ENCODE data around the gene MXD1. TPM values are rescaled to one million over a fixed set of nuclear protein-coding genes. Genes with fewer than 3 reads are reported as not detected.

Gene MXD1
- total RNA-seq, 1 donor from 2014 or later = 10.9 TPM

- Mint-ChIP-seq H3K4me1 (no peaks in the 10 kb centered on the region), H3K27ac (no peak overlapping the region), H3K4me3 (no peak overlapping the region), H3K36me3 (ENCODE audit: low read depth) (no peaks in the 10 kb centered on the region), H3K27me3 (no peaks in the 10 kb centered on the region), H3K9me3 (no peaks in the 10 kb centered on the region)
- no peak for ATAC-seq (ENCODE audit: low read depth)
- intact Hi-C loops (cut with micrococcal nuclease) = no loop called here
- TF ChIP-seq CTCF (IDR thresholded peaks at IDR 0.05) = no peak
- ChIA-PET POLR2A (no interaction called here), CTCF (no interaction called here)
- no peak for DNase-seq
These were observed 39.2 kb downstream of the MXD1 start for GRCh38 chr2:69954084-69954483.

- Mint-ChIP-seq H3K9me3 (no peaks in the 10 kb centered on the region), H3K4me1 (no peaks in the 10 kb centered on the region), H3K36me3 (ENCODE audit: low read depth) (no peaks in the 10 kb centered on the region), H3K27me3 (peaks cover 7% of the 10 kb centered on the region), H3K4me3 (no peak overlapping the region), H3K27ac (no peak overlapping the region)
- DNase-seq = no peak
- TF ChIP-seq CTCF (IDR thresholded peaks at IDR 0.05) = no peak
- intact Hi-C loops (cut with micrococcal nuclease) = no loop called here
- ATAC-seq (ENCODE audit: low read depth) = no peak
- POLR2A ChIA-PET = no interaction called here
- CTCF ChIA-PET = no interaction called here
These were observed 40.1 kb downstream of the MXD1 start for GRCh38 chr2:69955029-69955428.

GRCh38 chr2:69956475-69956979 lies 41.6 kb downstream of the MXD1 start:
- Mint-ChIP-seq H3K4me3 (no peak overlapping the region), H3K4me1 (no peaks in the 10 kb centered on the region), H3K27me3 (peaks cover 7% of the 10 kb centered on the region), H3K27ac (no peak overlapping the region), H3K36me3 (ENCODE audit: low read depth) (no peaks in the 10 kb centered on the region), H3K9me3 (no peaks in the 10 kb centered on the region)
- DNase-seq (no peak), ATAC-seq (ENCODE audit: low read depth) (no peak)
- ChIA-PET POLR2A (interaction anchor here (0.6 kb wide), 1 partner anchor 1181 kb away, joined by 14 read pairs; no protein-coding TSS in a partner anchor), CTCF (no interaction called here)
- no peak for TF ChIP-seq CTCF (IDR thresholded peaks at IDR 0.05)
- intact Hi-C loops (cut with micrococcal nuclease) = no loop called here

- no peak for TF ChIP-seq CTCF (IDR thresholded peaks at IDR 0.05)
- no peak overlapping the region for H3K27ac Mint-ChIP-seq
- no peaks in the 10 kb centered on the region for H3K4me1 Mint-ChIP-seq
- no peak overlapping the region for H3K4me3 Mint-ChIP-seq
- ChIA-PET POLR2A (no interaction called here), CTCF (no interaction called here)
- peaks cover 7% of the 10 kb centered on the region for H3K27me3 Mint-ChIP-seq
- no peak for DNase-seq
- H3K9me3 Mint-ChIP-seq = no peaks in the 10 kb centered on the region
- no peak for ATAC-seq (ENCODE audit: low read depth)
- intact Hi-C loops (cut with micrococcal nuclease) = no loop called here
- no peaks in the 10 kb centered on the region for H3K36me3 Mint-ChIP-seq (ENCODE audit: low read depth)
These were observed 43.1 kb downstream of the MXD1 start for GRCh38 chr2:69957965-69958364.

GRCh38 chr2:69958480-69958879 lies 43.6 kb downstream of the MXD1 start:
- Mint-ChIP-seq H3K27me3 (peaks cover 7% of the 10 kb centered on the region), H3K9me3 (no peaks in the 10 kb centered on the region), H3K36me3 (ENCODE audit: low read depth) (no peaks in the 10 kb centered on the region), H3K27ac (no peak overlapping the region), H3K4me1 (no peaks in the 10 kb centered on the region), H3K4me3 (no peak overlapping the region)
- no peak for ATAC-seq (ENCODE audit: low read depth)
- CTCF ChIA-PET = no interaction called here
- TF ChIP-seq CTCF (IDR thresholded peaks at IDR 0.05) = no peak
- intact Hi-C loops (cut with micrococcal nuclease) = no loop called here
- no peak for DNase-seq
- POLR2A ChIA-PET = no interaction called here

All from activated B cell treated with CpG ODN at 0.5 μM for 24 hours (primary cell).